H1 (cell line): ENCODE data around the gene C16orf95. TPM values are rescaled to one million over a fixed set of nuclear protein-coding genes. Genes with fewer than 3 reads are reported as not detected.

Experiments
- ATF3 ChIP-seq: IDR thresholded peaks from 2 replicates; pipeline ENCODE4 v1.6.1; 2011; ENCODE audit warnings: low read depth, mild to moderate bottlenecking, low read length; ENCODE audit not compliant: insufficient read depth
- polyA plus RNA-seq, 7 experiments: library from polyadenylated mRNA; depleted of rRNA in 3 of 7; stranded (reverse) in 5 of 7; unstranded in 2 of 7; fragments of >200 nt in 5 of 7; fragments of 200-250 nt in 2 of 7; gene quantifications; 1 replicate in 5 of 7; 2 replicates in 1 of 7; 4 replicates in 1 of 7; pipeline versions ENCODE4 v1.2.1 to v1.2.3, GENCODE V29; 2011 to 2013; ENCODE audit warnings: missing spikeins in 2 of 7, mixed read lengths in 2 of 7
- total RNA-seq: library from RNA; stranded (reverse); fragmentation: NEBNext Ultra II Directional; extraction: Animal tissue kit (Norgen Biotek cat#: 25700); gene quantifications from 2 replicates; pipeline ENCODE4 v1.2.1, GENCODE V29; 2021

Gene C16orf95
- total and polyA plus RNA-seq, 2 of the 8 experiments (the other 6 are each of a cell fraction or from before 2014, with no cell fraction given), result 5.0 to 5.4 TPM

GRCh38 chr16:87310610-87311009 is 6.6 kb downstream of the C16orf95 start (continued):
- no peak for TF ChIP-seq ATF3
